Fibroblast of upper back skin (primary cell): ENCODE results near the gene GABRB1.

Experiments
- DNase-seq: peaks from one replicate; pipeline ENCODE4 v3.0.0-alpha.2; 2013

GABRB1 gene

DNA sequence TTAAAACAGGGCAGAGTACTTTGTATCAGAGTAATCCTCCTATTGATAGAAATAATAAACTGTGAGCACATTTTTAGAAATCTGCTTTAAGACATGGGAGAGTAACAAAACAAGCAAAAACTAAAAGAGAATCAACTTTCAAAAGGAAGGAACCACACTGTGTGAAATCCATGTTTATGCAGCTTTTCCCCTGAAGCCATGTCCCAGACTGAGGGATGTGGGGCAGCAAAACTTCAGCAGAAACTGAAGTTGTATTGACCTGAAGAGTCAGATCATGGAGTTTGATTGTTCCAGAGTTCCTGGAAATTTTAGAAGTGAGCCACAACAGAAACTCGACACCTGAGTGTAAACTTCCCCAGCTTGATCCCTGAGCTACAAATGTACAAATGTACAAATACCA lies 378.9 kb downstream of the GABRB1 start:
- DNase-seq: no peak

DNA sequence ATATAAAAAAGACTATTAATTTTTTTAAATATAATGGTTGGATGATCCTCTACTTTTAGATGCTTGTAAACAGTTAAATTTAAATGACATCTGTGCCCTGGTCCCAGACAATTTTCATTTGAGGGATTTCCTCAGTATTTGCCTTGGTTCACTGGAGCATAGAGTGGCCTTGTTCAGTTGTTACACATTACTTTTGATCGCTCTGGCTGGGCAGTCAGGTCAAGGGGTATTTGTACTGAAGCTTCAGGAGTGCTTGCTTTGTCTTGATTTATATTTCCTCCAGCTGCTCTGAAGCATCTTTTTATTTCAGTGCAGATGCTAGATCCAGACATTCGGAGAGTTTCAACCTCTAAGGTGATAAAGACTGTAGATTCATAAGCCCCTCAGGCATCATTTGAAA lies 382.2 kb downstream of the GABRB1 start:
- DNase-seq: no peak

DNA sequence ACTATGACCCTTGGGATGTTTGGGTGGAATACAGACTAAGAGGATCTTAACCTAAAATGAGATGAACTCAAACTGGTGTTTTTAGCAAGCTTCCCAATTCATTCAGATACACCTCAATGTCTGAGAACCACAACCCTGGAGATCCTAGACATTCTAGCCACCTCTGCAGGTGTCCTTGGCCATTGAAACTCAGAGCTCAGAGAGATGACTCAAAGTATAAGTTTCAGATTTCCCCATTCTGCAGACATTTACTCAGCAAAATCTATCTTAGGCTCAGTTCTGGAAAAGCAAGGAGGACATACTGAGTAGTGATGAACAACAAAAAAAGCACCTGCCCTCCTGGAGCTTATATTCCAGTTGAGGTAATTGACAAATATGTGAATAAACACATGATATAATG lies 384.4 kb downstream of the GABRB1 start:
- DNase-seq: no peak

DNA sequence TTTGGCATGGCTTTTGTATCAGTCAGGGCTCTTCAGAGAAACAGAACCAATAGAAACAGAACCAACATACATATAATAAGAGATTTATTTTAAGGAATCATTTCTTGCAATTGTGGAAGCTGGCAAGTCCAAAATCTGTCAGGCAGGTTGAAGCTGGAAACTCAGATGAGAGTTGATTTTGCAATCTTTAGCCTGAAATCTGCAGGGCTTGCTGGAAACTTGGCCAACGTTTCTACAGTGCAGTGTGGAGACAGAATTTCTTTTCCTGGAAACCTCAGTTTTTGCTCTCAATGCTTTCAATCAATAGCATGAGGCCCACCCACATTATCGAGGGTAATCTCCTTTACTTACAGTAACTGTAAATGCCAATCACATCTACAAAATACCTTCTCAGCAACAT lies 386.8 kb downstream of the GABRB1 start:
- no peak for DNase-seq

DNA sequence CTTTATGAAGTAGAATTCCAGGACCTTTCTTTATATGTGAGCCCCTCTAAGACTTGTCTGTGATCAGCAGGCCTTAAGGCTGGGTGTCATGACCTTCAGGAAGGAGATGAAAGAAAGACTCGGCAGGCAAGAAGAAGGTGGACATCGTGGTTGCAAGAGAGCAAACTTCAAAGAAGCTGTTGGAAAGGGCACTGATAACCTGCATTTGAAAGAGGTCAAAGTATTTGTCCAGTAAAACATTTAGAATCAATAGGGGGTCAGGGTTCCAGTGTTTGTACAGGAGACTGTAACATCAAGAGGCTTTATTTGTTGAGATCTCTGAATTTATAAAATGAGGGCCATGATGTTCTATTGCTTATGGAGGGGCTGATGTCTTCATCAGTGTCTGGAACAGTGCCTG lies 387.9 kb downstream of the GABRB1 start:
- DNase-seq: no peak

DNA sequence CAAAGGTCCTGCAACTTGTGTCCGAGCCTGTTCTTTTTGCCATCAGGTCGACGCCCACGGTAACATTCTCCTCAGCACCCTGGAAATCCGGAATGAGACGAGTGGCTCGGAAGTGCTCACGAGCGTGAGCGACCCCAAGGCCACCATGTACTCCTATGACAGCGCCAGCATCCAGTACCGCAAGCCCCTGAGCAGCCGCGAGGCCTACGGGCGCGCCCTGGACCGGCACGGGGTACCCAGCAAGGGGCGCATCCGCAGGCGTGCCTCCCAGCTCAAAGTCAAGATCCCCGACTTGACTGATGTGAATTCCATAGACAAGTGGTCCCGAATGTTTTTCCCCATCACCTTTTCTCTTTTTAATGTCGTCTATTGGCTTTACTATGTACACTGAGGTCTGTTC lies 394.3 kb downstream of the GABRB1 start:
- DNase-seq: no peak

DNA sequence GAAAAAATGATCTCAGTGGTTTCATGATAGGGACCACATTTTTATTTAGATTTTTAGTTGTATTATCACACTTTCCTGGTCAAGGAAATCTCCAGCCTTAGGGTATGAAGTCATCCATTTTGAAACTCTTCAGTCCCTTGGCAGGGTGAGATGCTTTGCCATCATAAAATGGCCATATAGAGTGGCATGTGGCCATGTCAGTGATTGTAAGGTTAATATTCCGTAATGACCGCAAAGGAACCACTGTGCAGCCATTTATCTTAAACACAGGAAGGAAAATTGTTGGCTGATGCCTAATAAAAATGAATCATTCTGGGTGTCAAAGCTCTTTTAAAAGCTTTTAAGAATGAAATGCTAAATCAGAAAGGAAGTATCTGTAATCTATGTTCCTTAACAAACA lies 396.6 kb downstream of the GABRB1 start:
- DNase-seq: no peak

DNA sequence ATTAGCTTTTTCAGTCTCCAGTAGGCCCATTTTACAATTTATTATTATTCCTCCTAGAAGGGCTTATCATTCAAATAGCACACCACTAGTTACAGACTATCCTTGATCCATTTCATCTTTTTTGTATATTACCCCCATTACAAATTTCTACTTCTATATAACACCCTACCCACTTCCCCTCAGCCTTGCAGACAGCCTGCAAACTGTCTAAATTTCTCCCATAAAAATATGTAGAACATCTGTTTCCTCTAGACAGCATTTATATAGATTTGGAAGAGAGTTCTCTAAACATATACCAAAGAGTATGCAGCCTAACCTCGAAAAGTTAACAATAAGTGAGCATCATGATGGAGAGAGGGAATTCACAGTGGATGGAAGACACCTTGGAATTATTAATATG lies 401.4 kb downstream of the GABRB1 start:
- no peak for DNase-seq

DNA sequence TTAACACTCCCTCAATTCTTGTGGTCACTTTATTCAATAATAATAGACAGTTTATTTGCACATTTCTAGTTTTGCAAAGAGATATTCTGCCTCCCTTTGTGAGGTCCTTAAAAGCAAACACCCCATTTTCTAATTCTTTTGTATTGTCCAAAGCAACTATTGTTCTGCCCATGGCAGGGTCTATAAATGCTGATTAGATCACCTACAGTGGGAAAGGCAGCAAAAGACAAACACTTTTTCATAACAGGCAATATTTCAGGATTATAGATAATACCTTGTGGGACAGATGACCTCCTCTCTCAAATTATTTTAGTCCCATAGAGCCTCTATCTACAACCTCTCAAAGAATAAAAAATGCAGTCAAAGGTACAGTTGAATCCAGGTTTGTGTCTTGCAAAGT lies 403.6 kb downstream of the GABRB1 start:
- no peak for DNase-seq

DNA sequence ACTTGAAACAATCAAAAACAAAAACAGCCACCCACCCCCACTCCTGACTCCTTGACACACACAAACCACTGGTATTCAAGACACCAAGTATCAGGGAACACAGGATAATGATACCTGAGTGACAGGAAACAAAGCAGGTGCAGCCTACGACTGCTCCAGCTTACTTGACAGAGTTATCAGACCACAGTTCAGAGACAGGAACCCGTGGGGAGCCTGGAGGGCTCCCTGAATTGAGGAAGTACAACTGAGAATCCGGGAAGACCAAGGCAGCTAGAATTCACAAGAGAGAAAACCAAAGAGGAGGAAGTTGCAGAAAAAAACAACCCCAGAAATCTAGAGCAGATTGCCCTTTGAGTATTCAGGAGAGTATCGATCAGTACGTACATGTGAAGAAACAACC lies 411.6 kb downstream of the GABRB1 start:
- DNase-seq: no peak

DNA sequence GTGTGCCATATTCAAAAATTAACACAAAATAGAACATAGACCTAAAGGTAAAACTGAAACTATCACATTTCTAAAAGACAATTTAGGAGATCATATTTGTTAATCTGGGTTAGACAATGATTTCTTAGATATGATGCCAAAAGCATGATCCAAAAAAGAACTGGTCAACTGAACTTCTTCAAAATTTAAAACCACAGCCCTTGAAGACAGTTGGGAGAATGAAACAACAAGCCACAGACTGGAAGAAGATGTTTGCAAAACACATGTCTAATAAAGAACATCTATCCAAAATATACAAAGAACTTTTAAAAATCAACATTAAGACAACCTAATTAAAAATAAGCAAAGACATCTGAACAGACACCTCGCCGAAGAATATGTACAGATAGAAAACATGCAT lies 412.7 kb downstream of the GABRB1 start:
- no peak for DNase-seq

DNA sequence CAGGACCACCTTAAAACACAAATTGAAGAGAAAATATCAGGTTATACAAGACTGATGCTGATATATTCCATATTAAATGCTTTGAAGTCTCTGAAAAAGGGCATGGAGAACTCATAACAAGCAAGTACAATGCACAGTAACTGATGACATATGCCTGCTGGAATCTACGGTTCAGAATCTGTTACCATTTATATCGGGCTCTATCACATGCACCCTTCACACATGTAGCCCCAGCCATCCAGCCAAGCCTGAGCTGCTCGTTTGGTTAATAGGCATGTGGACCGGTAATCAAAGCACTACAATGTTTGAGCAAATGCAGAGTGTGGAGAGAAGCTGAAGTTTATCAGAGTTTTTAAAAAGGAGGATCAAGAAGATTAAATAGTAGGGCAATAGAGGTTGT lies 420.3 kb downstream of the GABRB1 start:
- DNase-seq: peak; percentile 67

DNA sequence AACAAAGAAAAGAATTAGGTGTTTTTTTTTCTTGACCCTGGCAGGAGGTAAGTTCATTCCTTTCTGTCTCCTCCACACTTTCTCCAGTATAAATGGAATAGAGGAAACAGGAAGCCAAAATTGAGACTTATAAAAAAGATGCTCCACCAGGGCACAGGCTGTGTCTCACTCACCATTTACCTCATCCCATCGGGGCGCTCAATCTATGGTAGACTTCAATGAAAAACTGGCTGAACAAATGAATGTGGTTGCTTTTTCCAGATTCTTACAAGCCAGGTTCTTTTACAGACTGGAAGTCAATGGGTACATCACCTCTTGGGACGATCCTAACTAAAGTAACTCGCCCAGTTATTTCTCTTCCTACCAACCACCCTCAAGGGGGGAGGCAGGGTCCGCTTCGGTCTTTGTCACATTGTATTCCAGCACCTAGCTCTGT lies 431.4 kb downstream of the GABRB1 start:
- DNase-seq: no peak

DNA sequence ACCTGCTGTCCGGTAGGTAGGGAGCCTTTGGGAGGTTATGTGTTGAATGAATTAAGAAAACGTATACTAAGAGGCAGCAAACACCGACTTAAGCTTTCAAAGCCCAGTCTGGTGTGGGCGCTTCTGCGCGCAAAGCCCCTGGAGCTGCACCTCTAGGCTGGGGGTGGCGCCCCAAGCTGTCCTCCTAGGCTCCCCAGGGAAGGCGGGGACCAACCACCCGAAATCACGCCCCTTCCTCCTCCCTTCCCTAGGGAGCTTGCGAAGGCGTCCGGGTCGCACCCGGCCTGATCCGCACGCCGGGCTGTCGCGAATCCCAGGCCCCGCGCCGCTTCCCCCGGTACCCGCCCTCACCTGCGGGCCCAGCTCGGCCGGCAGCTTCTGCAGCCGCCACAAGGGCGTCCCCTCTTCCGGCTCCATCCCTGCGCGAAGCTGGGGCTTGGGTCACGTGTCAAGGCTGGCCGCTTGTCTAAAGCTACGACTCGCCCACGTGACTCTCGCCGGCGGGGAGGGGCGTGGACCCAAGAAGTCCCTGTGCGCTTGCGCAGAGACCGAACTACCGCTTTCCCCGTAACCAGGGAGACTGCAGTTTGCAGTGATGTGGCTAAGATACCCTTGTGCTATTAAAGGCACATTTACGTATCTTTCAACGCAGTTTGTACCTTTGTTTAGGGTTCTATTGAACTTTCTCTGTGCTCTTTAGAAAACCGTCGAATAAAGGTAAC lies 432.0 kb downstream of the GABRB1 start, which contains the start of gene COMMD8:
COMMD8 (minus strand) TSS at position 468 of the 722 bp plus-strand sequence; CDS start at position 417, 51 bp downstream.
- DNase-seq: peak; percentile 96

DNA sequence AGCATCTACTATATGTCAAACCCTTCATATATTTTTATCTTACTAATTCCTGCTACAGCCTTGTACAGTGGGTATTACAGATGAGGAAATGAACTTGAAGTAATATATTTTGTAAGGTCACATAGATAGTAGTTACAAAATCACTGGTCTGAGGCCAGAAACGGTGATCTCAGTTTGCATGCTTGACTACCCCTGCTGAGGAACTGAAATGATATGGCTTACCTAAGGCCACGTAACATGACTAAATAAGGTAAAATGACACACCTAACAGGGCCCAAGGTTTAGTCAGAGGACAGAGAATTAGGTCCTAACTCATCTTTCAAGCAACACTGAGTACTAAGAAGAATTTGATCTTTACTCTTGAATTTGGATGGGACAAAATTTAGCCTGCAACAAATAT lies 433.6 kb downstream of the GABRB1 start:
- no peak for DNase-seq

DNA sequence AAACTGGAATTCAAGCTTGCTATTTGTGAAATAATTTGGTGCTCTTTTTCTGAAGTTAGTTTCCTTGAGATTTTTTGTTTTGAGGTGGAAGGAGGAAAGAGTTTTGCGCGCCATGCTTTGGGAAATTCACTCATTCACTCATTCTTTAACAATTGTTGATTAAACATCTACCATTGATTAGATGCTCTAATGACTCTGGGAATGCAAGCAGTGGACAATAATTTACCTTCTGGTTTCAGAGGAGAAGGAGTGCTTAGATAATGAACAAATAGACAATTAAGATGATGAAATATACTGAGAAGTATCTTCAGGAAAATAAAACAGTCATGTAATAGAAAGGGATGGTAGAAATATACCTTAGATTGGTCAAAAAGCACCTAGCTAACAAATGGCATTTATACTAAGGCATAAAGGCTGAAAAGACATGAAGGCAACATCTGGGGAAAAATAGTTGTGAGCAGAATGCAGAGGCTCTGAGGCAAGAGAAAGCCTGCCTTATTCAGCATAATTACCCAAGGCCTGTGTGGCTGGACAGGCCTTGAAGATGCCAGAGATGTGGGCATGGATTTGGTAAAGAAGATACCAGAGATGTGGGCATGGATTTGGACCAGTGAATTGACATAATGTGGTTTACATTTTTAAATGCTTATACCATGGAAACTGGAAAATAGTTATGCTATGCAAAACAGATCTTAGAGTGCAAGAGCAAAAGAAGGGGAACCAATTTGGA lies 434.9 kb downstream of the GABRB1 start:
- no peak for DNase-seq

DNA sequence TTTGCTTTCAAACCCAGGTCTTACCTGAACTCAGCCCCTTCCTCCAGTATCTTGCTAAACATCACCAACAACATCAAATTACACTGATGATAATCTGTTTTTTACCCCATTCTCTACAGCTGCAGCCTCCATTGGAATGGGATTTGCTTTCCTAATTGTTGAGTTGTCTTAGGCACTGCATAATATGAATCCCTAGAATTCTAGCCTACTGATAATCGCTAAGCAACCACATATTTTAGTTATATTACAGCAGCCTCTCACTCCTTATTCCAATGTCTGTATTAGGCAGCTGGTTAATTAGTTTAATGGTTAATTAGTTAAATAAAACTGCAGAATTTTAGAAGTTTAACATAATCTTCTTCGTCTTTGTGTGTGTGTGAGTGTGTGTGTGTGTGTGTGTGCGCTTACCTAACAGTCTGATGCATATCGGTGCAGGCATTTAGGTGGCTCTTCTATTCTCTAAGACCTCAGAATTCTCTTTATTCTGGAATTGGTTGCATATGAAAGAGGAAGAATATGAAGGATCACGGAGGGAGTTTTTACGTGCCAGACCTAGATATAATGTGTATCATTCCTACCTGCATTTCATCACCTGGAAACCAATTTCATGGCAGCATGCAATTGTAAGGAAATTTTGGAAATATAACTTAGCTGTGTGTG lies 437.5 kb downstream of the GABRB1 start:
- DNase-seq: peak; percentile 34

DNA sequence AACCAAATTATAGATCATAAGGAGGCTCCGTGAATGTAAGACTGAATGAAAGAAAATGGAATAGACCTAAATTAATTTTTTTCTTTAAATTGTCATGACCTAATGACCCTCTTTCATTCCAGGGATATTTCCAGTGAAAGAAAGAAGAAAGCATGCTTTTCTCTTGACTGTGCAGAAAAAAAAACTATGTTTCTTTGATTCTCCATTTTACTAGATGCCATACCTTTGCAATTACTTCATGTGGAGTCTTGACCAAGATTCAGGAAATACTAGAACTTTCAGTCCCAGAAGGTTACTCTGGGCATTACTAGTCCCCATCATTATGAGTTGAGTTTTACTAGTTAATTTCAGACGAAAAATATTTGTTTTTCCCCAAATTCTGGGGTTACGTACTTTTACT lies 438.6 kb downstream of the GABRB1 start:
- peak; percentile 68 for DNase-seq

DNA sequence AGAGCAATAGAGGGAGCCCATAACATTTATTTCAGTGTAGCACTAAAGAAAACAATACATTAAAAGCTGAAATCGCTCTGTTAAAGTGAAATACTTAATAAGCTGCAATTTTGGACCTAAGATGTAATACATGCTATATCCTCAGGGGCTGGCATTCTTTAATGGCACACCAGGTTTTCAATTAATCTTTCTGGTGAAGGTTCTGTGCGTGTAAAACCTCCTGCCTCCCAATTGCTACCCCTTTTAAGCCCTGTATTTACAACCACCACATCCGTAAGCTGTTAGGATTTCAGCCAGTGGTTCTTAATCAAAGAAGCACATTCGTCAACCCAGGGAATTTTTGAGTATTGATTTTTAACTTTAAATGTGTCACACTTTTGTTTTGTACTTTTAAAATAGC lies 439.7 kb downstream of the GABRB1 start:
- no peak for DNase-seq

DNA sequence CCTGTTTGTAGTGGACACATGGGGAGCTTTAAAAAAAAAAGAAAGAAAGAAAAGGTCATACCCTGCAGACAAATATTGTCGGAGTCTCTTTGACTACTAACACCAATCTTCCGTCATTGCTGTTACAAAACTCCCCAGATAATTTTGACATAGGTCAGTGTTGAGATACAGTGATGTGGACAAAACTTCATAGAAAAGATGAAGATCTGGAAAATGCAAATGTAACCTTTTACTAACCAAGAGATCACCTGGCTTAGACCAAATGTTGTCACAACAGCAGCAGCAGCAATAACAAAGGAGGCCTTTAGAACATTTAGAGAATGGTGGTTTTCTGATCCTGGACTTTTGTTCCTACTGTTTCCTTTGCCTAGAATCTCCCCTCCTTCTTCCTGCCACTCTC lies 440.2 kb downstream of the GABRB1 start:
- DNase-seq: no peak

DNA sequence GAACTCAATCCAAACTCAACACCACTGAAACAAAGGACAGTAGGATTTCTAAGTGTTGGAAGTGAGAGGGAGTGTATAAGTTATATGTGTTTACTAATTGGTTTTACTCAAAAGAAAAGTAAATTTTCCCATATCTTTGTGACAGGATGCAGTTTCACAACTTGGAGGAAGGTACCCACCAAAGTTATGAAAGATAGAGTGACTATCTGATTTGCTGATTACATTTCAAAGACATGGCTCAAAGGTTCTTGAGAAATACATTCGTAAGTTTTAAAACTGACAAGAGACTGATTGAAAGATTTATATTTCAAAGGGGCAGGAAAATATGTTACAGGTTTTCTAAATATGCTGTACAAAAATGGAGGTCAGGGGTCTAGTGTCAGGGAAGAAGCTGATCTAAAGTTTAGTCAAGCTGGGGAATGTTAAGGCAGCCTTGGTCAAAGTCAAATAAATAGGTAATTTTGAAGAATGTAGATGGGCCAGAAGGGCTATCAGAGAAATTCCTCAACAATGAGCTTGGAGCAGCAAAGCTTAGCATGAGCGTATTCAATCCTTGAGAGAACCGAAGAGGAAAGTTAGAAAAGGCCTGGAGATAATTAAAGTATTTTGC lies 441.9 kb downstream of the GABRB1 start:
- no peak for DNase-seq

DNA sequence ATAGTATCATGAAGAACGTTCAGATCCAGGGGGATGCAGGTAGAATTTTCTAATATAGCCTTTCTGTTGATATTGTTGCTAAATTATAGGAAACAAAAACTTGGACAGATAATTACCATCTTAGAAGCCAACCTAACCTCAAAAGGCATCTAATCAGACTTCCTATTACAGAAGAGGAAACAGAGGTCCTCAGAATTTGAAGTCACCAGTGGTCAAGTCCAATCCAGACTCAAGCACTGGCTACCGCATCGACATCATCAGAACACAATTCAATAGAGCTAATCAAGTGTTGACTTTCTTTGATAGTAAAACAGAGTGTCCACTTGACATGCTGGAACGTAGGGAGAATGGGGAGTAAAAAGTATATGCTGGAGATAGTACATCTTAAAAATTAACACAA lies 443.4 kb downstream of the GABRB1 start:
- no peak for DNase-seq

DNA sequence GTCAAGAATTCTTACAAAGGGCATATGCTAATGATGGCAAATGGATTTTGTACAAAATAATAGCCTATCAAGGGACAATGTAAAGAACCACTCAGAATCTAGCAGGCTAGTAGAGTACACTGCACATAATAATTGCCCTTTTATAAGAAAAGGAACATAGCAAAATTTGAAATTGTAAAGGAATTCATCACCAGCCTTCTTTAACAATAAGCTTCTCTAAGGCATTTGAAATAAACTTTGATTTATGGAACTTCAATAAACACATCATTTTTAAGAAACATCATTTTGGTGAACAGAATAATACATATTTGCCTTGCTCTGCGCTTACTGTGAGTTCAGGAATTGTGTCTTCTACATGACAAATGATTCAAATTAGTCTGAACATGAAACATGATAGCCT lies 444.0 kb downstream of the GABRB1 start:
- no peak for DNase-seq
